ENCODE data around the gene WHRN.

The WHRN gene

GRCh38 chr9:114445616-114446015 is 59.7 kb downstream of the WHRN start:
- no peak for DNase-seq (ENCODE audit: low read depth)
- no peak overlapping the region for H3K4me3 ChIP-seq (ENCODE audit: low read depth, low read length)
- no peak for TF ChIP-seq CTCF (conservative IDR thresholded peaks at IDR 0.05; ENCODE audit: low read depth, low read length)

- TF ChIP-seq CTCF (conservative IDR thresholded peaks at IDR 0.05; ENCODE audit: low read depth, low read length) = no peak
- no peak overlapping the region for H3K4me3 ChIP-seq (ENCODE audit: low read depth, low read length)
- DNase-seq (ENCODE audit: low read depth) = no peak
Observed at GRCh38 chr9:114442022-114442421, 63.3 kb downstream of the WHRN start.

GRCh38 chr9:114437401-114437893 is 67.8 kb downstream of the WHRN start:
- no peak overlapping the region for H3K4me3 ChIP-seq (ENCODE audit: low read depth, low read length)
- no peak for TF ChIP-seq CTCF (conservative IDR thresholded peaks at IDR 0.05; ENCODE audit: low read depth, low read length)
- DNase-seq (ENCODE audit: low read depth) = no peak

GRCh38 chr9:114434878-114435311 is 70.4 kb downstream of the WHRN start:
- peak; percentile 84 for TF ChIP-seq CTCF (conservative IDR thresholded peaks at IDR 0.05; ENCODE audit: low read depth, low read length)
- H3K4me3 ChIP-seq (ENCODE audit: low read depth, low read length) = no peak overlapping the region
- peak; percentile 64 for DNase-seq (ENCODE audit: low read depth)

- TF ChIP-seq CTCF (conservative IDR thresholded peaks at IDR 0.05; ENCODE audit: low read depth, low read length) = no peak
- H3K4me3 ChIP-seq (ENCODE audit: low read depth, low read length) = no peak overlapping the region
- no peak for DNase-seq (ENCODE audit: low read depth)
Observed at GRCh38 chr9:114433720-114434255, 71.5 kb downstream of the WHRN start.

- TF ChIP-seq CTCF (conservative IDR thresholded peaks at IDR 0.05; ENCODE audit: low read depth, low read length) = no peak
Observed at GRCh38 chr9:114433086-114433485, 72.2 kb downstream of the WHRN start.

GRCh38 chr9:114432323-114433067 is 72.8 kb downstream of the WHRN start:
- TF ChIP-seq CTCF (conservative IDR thresholded peaks at IDR 0.05; ENCODE audit: low read depth, low read length) = no peak
- no peak for DNase-seq (ENCODE audit: low read depth)

More at GRCh38 chr9:114433086-114433485, 72.2 kb downstream of the WHRN start:
- no peak for DNase-seq (ENCODE audit: low read depth)
- no peak overlapping the region for H3K4me3 ChIP-seq (ENCODE audit: low read depth, low read length)

More at GRCh38 chr9:114432323-114433067, 72.8 kb downstream of the WHRN start:
- no peak overlapping the region for H3K4me3 ChIP-seq (ENCODE audit: low read depth, low read length)

Measured in choroid plexus epithelial cell (primary cell).